Parathyroid adenoma (tissue), 2 donors: Measurements from ENCODE around the gene STAT2.
"Not testable (repeated sequence)": the region's sequence is repeated elsewhere in the genome, so short reads cannot be mapped to it uniquely, and the experiment has no call there.

Experiments
- H2AFZ ChIP-seq: fragments of 300-600 bp; sonication (generic); one replicate; pipeline ENCODE4 v1.7.0; 2017; ENCODE audit warnings: antibody characterized with exemption, mild to moderate bottlenecking
- H3K27ac ChIP-seq: fragments of 300-600 bp; sonication (generic); one replicate; pipeline ENCODE4 v1.7.0; 2017
- H3K27me3 ChIP-seq: fragments of 300-600 bp; sonication (generic); one replicate; pipeline ENCODE4 v1.7.0; 2017; ENCODE audit warnings: low read length; ENCODE audit not compliant: control insufficient read depth, insufficient read depth
- H3K36me3 ChIP-seq: fragments of 300-600 bp; sonication (generic); one replicate; pipeline ENCODE4 v1.7.0; 2017; ENCODE audit warnings: low read length; ENCODE audit not compliant: control insufficient read depth, insufficient read depth
- H3K4me1 ChIP-seq: fragments of 300-600 bp; sonication (generic); one replicate; pipeline ENCODE4 v1.7.0; 2017; ENCODE audit warnings: control low read depth
- H3K4me2 ChIP-seq: fragments of 300-600 bp; sonication (generic); one replicate; pipeline ENCODE4 v1.7.0; 2017; ENCODE audit warnings: low read length
- H3K4me3 ChIP-seq: fragments of 300-600 bp; sonication (generic); one replicate; pipeline ENCODE4 v1.7.0; 2017; ENCODE audit warnings: low read depth, low read length
- H3K79me2 ChIP-seq: fragments of 300-600 bp; sonication (generic); one replicate; pipeline ENCODE4 v1.7.0; 2017; ENCODE audit warnings: control low read depth
- H3K9ac ChIP-seq: fragments of 300-600 bp; sonication (generic); one replicate; pipeline ENCODE4 v1.7.0; 2017; ENCODE audit warnings: mild to moderate bottlenecking
- H3K9me3 ChIP-seq: fragments of 300-600 bp; sonication (generic); one replicate; pipeline ENCODE4 v1.7.0; 2017; ENCODE audit warnings: low read length; ENCODE audit not compliant: control insufficient read depth
- CTCF ChIP-seq: fragments of 300-600 bp; sonication (generic); IDR thresholded peaks from one replicate; pipeline ENCODE4 v1.7.0; 2017; ENCODE audit warnings: antibody characterized with exemption, mild to moderate bottlenecking
- donor health status: primary hyperparathyroidism.

Gene STAT2

GRCh38 chr12:56330936-56331490 lies 28.9 kb downstream of the STAT2 start:
- no peak for TF ChIP-seq CTCF
- no peak overlapping the region for H3K27ac ChIP-seq
- H3K4me2 ChIP-seq, result no peak overlapping the region
- H3K27me3 ChIP-seq, result no peaks in the 10 kb centered on the region
- no peak overlapping the region for H2AFZ ChIP-seq
- H3K9me3 ChIP-seq, result no peaks in the 10 kb centered on the region
- no peaks in the 10 kb centered on the region for H3K36me3 ChIP-seq
- H3K79me2 ChIP-seq, result peaks cover 12% of the 10 kb centered on the region
- H3K9ac ChIP-seq, result no peak overlapping the region
- H3K4me3 ChIP-seq, result no peak overlapping the region
- H3K4me1 ChIP-seq, result peaks cover 12% of the 10 kb centered on the region

- Histone ChIP-seq H3K4me1 (no peaks in the 10 kb centered on the region), H3K36me3 (no peaks in the 10 kb centered on the region), H3K27me3 (no peaks in the 10 kb centered on the region), H3K9ac (no peak overlapping the region), H2AFZ (no peak overlapping the region), H3K9me3 (no peaks in the 10 kb centered on the region), H3K4me2 (no peak overlapping the region), H3K27ac (no peak overlapping the region), H3K79me2 (peaks cover 8% of the 10 kb centered on the region), H3K4me3 (no peak overlapping the region)
- no peak for TF ChIP-seq CTCF
These were observed 33.4 kb downstream of the STAT2 start for GRCh38 chr12:56326533-56326932.

GRCh38 chr12:56326126-56326525 lies 33.8 kb downstream of the STAT2 start:
- Histone ChIP-seq H3K36me3 (no peaks in the 10 kb centered on the region), H3K4me1 (no peaks in the 10 kb centered on the region)
- TF ChIP-seq CTCF, result no peak

GRCh38 chr12:56324206-56324605 lies 35.7 kb downstream of the STAT2 start:
- no peak for TF ChIP-seq CTCF

More at GRCh38 chr12:56326126-56326525, 33.8 kb downstream of the STAT2 start:
- no peak overlapping the region for H3K9ac ChIP-seq
- no peak overlapping the region for H3K4me3 ChIP-seq
- H3K79me2 ChIP-seq, result peaks cover 8% of the 10 kb centered on the region
- no peak overlapping the region for H3K4me2 ChIP-seq
- no peaks in the 10 kb centered on the region for H3K27me3 ChIP-seq
- H3K9me3 ChIP-seq, result no peaks in the 10 kb centered on the region
- H2AFZ ChIP-seq, result no peak overlapping the region
- H3K27ac ChIP-seq, result no peak overlapping the region

GRCh38 chr12:56321610-56322009 lies 38.3 kb downstream of the STAT2 start:
- H3K27me3 ChIP-seq, H3K9ac ChIP-seq, H3K27ac ChIP-seq, H2AFZ ChIP-seq, H3K36me3 ChIP-seq, H3K4me3 ChIP-seq, H3K4me2 ChIP-seq, H3K79me2 ChIP-seq, H3K4me1 ChIP-seq, H3K9me3 ChIP-seq: not testable (repeated sequence)

More at GRCh38 chr12:56324206-56324605, 35.7 kb downstream of the STAT2 start:
- H3K4me2 ChIP-seq, result no peak overlapping the region
- no peaks in the 10 kb centered on the region for H3K9me3 ChIP-seq
- no peak overlapping the region for H3K4me3 ChIP-seq
- no peak overlapping the region for H2AFZ ChIP-seq
- H3K9ac ChIP-seq, result no peak overlapping the region
- no peaks in the 10 kb centered on the region for H3K4me1 ChIP-seq
- peaks cover 8% of the 10 kb centered on the region for H3K79me2 ChIP-seq
- H3K27me3 ChIP-seq, result no peaks in the 10 kb centered on the region
- no peaks in the 10 kb centered on the region for H3K36me3 ChIP-seq
- no peak overlapping the region for H3K27ac ChIP-seq
